GM23248 (cell line): ENCODE data around the gene RNU2-1.
"Not testable (repeated sequence)": the region's sequence is repeated elsewhere in the genome, so short reads cannot be mapped to it uniquely, and the experiment has no call there.

Experiments used
- EZH2 ChIP-seq: fragments of 200-600 bp; sonication (generic); IDR thresholded peaks from 2 replicates; pipeline ENCODE4 v1.6.1; 2018; ENCODE audit warnings: antibody characterized with exemption, mild to moderate bottlenecking; ENCODE audit not compliant: insufficient read depth, poor library complexity, severe bottlenecking
- EZH2phosphoT487 ChIP-seq: fragments of 200-600 bp; sonication (generic); IDR thresholded peaks from 2 replicates; pipeline ENCODE4 v1.6.1; 2018; ENCODE audit warnings: antibody characterized with exemption, moderate library complexity, mild to moderate bottlenecking, low read depth; ENCODE audit not compliant: insufficient read depth

- not testable (repeated sequence) for TF ChIP-seq EZH2, EZH2phosphoT487
Measured at GRCh38 chr17:43228020-43228782, 5.6 kb downstream of the RNU2-1 start, which contains the start of gene CCDC200.
